Keratinocyte (primary cell): ENCODE measurements around the gene ATG9B.

ENCODE experiments used
- EZH2 ChIP-seq: IDR thresholded peaks from one replicate; pipeline ENCODE4 v1.6.1; 2012; ENCODE audit warnings: inconsistent platforms, mild to moderate bottlenecking, low read length, moderate library complexity
- TF ChIP-seq, protein P1 (sequence below), 3 experiments: IDR thresholded peaks in 1 of 3; conservative IDR thresholded peaks in 1 of 3; optimal IDR thresholded peaks in 1 of 3; 2 replicates in 2 of 3; 3 replicates in 1 of 3; pipeline versions ENCODE3 to v1.5.1; 2011; ENCODE audit warnings: low read length in 3 of 3, mild to moderate bottlenecking in 3 of 3, moderate library complexity in 2 of 3, control low read depth in 1 of 3, inconsistent platforms in 1 of 3; ENCODE audit not compliant: insufficient read depth in 2 of 3; ENCODE audit errors: extremely low read depth in 1 of 3

DNA sequence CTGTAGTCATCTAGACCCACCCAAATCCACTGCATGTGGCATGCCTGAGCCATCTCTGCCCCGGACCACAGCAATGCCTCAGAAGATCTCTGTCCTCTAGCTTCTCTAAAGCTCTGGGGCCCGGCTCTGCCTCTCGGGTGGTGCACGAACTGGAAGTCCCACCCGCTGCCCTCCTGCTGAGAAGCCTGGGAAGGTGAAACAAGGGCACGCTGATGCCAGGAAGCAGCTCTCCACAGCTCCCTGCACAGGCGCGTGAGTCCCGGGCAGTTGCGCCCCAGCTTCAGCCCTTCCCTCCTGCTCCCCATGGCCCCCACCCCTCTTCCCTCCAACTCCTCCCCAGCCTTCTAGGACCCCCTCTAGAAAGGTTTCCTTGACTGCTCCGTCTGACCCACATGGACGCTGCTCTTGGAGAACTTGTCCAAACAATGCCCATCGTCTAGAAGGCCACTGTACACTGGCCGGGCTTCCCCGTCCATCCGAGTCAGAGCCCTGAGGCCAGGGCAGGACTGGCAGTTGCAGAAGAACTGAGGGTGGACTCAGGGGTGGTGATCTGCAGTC is 58.9 kb downstream of the ATG9B start:
- TF ChIP-seq, protein P1, sequence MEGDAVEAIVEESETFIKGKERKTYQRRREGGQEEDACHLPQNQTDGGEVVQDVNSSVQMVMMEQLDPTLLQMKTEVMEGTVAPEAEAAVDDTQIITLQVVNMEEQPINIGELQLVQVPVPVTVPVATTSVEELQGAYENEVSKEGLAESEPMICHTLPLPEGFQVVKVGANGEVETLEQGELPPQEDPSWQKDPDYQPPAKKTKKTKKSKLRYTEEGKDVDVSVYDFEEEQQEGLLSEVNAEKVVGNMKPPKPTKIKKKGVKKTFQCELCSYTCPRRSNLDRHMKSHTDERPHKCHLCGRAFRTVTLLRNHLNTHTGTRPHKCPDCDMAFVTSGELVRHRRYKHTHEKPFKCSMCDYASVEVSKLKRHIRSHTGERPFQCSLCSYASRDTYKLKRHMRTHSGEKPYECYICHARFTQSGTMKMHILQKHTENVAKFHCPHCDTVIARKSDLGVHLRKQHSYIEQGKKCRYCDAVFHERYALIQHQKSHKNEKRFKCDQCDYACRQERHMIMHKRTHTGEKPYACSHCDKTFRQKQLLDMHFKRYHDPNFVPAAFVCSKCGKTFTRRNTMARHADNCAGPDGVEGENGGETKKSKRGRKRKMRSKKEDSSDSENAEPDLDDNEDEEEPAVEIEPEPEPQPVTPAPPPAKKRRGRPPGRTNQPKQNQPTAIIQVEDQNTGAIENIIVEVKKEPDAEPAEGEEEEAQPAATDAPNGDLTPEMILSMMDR (optimal IDR thresholded peaks at IDR 0.05 in 1 of 3, IDR thresholded peaks at IDR 0.05 in 1 of 3, conservative IDR thresholded peaks at IDR 0.05 in 1 of 3; ENCODE audit: extremely low read depth in 1 of 3, insufficient read depth in 2 of 3, low read length in 3 of 3) = no peak
- TF ChIP-seq EZH2 = no peak
